Activated CD8-positive, alpha-beta memory T cell treated with anti-CD3 and anti-CD28 coated beads for 24 hours (primary cell): ENCODE measurements around the gene CLCN6.

ENCODE experiments used
- DNase-seq: peaks from one replicate; pipeline ENCODE4 v3.0.0-alpha.2; 2020

The CLCN6 gene, protein sequence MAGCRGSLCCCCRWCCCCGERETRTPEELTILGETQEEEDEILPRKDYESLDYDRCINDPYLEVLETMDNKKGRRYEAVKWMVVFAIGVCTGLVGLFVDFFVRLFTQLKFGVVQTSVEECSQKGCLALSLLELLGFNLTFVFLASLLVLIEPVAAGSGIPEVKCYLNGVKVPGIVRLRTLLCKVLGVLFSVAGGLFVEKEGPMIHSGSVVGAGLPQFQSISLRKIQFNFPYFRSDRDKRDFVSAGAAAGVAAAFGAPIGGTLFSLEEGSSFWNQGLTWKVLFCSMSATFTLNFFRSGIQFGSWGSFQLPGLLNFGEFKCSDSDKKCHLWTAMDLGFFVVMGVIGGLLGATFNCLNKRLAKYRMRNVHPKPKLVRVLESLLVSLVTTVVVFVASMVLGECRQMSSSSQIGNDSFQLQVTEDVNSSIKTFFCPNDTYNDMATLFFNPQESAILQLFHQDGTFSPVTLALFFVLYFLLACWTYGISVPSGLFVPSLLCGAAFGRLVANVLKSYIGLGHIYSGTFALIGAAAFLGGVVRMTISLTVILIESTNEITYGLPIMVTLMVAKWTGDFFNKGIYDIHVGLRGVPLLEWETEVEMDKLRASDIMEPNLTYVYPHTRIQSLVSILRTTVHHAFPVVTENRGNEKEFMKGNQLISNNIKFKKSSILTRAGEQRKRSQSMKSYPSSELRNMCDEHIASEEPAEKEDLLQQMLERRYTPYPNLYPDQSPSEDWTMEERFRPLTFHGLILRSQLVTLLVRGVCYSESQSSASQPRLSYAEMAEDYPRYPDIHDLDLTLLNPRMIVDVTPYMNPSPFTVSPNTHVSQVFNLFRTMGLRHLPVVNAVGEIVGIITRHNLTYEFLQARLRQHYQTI

DNA sequence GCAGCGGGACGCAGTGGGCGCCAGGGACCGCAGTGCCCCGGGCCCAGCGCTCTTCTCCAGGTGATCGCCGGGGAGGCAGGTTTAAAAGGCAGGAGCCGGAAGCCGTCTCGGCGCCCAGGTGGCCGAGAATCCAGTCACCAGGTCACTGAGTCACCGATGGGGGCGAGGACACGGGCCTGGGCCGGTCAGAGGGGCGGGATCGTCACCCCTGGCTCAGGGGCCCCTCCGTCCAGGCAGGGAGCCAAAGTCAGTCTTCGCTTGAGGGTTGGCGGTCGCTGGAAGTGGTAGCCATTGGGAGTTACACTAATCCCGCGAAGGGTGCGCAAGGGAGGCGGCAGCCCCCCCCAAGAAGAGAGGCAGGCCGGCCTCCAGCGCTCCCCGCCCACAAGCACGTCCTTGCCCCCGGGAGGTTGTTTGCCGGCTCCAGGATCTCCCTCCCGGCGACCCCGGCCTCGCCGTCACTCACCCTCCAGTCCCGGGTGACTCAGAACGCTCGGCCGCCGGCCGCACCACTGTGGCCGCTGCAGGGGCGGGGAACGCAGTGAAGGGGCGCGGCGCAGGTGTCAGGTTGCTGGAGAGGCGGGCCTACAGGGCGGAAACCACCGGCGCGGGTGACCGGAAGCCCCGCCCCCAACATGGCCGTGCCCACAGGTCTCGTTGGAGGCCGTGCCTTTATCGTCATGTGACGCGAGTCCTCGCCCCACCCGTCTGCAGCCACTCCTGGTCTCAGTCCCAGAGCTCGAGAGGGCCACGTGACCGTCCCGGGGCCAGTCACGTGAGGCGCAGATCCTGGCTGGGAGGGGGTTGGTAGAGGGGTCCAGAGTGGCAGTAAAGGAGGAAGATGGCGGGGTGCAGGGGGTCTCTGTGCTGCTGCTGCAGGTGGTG is at the start of gene CLCN6, which contains the start of gene MTHFR:
CLCN6 (plus strand) TSS at position 770 of the 885 bp plus-strand sequence; CDS start at position 842, 72 bp downstream.
MTHFR (minus strand) TSS at position 543 of the 885 bp plus-strand sequence. CDS start 2,848 bp downstream, outside the sequence.
- peak; percentile 98 for DNase-seq

DNA sequence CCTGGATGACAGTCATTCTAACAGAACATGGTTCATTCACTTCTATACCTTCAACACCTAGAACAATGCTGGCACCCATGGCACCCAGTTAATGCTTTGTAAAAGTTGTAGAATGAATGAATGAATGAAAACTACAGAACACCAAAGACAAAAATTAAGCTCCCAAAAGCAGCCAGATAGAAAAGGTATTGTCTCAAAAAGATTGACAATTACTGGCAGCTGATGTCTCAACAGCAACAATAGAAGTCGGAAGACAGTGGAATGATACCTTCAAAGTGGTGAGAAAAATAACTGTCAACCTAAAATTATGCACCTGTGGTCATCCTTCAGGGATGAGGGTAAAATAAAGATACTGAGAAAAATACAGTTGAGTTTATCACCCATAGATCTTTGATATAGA is 48.9 kb upstream of the CLCN6 start:
- DNase-seq: no peak

DNA sequence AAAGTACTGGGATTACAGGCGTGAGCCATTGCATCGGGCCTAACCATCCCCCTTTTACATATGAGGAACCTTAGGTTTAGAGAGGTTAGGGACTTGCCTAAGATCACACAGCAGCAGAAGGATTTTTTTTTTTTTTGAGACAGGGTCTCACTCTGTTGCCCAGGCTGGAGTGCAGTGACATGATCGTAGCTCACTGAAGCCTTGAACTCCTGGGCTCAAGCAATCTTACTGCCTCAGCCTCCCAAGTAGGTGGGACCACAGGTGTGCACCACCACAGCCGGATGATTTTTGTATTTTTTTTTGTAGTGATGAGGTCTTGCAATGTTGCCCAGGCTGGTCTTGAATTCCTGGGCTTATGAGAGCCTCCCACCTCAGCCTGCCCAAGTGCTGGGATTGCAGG is 46.2 kb upstream of the CLCN6 start:
- DNase-seq: no peak

DNA sequence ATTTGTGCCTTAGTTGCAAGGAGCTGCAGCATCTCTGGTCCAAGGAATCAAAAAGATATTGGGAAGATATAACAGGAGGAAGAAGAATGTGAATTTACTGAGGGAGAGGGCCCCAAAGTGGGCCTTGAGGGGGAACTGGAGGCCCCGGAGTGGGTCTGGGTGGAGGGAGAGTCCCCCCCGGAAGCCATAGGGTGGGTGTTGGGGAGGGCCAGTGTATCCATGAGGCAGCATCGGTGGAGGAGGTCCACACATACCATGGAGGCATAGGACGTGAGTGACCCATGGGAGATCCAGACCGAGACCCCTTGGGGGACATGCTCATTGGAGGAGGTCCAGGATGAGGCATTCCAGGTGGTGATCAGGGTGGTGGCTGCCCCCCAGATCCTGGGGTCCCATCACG is 44.7 kb upstream of the CLCN6 start:
- DNase-seq: no peak

DNA sequence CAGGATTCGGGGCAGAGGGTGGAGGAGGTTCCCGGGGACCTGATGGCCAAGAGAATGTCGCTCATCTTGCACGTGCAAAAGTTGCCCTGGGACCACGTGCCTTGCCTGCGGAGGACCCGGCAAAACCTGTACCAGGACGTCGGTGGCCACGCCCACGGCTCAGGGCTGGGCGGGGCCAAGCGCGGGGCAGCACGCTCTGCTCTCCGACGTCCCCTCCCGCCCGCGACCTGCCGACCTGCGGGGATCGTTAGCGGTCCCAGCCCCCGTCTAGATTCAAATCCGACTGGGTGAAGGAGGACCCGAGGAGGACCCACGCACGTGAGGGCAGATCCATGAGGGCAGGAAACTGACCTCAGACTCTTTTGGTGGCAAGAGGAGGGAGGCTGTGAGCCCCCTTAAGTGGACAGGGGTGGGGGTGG is 44.0 kb upstream of the CLCN6 start, which contains the start of gene C1orf167:
C1orf167 (plus strand) TSS at position 206 of the 419 bp plus-strand sequence. CDS start 2,208 bp downstream, outside the sequence.
- DNase-seq: peak; percentile 70

DNA sequence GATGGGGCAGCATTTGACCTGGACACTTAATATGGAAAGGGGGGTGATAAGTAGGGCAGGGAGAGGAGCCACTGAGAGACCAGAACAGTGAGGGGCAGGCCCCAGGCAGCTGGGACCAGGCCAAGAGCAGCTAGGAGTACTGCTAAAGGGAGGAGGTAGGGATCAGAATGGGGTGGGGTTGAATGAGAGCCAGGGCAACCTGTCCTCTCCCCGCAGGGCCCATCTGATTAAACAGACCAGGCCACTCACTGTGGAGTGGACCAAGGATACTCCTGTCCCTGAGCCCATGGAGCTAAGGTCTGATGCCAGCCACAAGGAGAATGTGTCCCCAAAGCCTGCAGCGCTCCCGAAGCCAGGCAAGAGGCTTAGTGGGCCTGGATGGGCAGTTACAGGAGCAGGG is 41.9 kb upstream of the CLCN6 start:
- DNase-seq: no peak

DNA sequence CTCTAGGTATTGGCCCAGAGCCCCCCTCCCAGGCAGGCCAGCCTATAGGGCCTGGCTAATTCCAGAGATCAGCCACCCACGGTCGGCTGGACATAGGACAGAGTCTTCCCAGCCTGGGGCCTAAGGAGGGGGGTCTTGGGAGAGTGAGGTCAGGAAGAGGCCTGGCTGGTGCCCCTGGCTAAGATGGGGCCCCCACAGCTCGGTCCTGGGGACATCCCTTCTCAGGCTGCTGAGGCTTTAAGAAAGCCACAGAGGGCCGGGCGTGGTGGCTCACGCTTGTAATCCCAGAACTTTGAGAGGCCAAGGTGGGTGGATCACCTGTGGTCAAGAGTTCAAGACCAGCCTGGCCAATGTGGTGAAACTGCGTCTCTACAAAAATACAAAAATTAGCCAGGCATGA is 41.5 kb upstream of the CLCN6 start:
- no peak for DNase-seq

DNA sequence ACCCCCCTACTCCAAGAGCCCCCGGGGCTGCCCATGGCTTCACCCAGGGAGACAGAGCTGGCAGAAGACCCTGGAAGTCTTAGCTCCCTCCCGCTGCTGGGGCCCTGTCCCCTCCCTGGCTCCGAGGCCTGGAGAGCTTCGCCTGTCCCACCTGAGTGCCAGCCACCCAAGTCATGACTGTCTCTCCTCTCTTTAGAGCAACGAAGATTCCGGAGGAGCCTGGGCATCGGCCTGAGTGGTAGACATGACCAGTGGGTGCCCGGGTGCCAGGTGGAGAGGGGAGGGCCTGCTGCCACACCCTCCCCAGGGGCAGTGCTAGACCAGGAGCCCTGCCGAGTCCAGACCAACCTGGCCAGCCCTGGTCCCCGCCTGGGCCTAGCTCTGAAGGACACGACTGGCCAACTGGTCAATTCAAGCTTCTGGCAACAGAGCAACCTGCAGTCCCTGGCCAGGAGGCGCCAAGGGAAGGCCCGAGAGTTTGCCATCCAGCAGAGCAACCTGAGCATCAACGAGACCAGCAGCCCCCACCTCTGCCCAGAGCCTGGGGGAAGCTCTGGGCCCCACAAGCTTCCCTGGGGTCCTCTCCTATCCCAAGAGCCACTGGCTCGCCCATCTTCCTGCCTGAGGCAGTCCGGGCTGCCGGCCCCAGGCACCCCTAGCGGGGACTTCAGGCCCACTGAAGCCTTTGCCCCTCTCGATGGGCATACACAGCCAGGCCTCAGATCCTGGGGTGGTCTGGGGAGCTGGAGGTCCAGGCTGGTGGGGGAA is 40.1 kb upstream of the CLCN6 start:
- no peak for DNase-seq

DNA sequence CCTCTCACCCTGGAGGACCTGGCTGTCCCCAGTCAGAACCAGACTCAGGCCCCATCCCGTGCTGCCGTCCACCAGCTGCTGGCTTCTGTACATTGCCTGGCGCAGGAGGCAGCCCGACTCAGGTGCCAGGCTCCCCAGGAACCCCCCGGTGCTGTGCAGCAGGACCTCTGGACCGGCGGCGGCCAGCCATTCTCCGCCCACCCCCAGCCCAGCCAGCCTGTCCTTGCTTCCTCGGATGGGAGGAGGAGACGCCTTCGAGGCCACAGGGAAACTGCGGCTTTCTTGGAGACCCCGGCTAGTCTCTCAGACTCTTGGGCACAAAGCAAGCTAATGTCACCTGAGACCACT is 39.6 kb upstream of the CLCN6 start:
- no peak for DNase-seq

DNA sequence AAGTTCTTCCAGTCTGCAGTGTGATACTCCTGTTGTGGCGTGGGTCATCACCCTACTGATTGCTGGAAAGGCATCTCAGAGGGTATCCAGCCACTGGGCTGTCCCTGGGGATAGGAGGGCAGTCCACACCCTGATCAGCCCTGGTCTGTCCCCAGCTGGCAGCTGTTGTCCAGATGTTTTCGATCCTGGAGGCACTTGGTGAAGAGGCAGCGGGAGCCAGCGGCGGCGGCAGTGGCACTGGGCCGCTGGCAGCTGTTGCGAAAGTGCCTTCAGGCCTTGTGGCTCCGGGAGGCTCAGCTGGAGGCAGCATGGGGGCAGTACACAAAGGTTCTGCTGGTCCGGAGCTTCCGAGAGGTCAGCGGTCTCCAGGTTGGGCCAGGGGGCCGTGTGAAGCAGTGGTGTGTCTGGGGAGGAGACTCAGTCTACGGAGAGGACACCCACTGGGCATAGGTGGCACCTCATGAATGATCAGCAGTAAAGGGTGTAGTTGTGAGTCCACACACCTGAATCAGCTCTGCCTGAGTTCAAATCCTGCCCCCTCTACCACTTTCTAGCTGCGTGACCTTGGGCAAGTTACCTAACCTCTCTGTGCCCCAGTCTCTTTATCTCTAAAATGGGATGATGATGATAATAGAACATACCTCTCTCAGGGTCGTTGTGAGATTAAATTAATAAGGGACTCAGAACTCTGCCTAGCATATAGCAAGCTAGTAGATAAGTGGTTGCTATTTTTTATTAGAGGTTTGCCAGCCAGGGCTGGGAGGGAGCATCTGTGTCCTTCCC is 37.9 kb upstream of the CLCN6 start:
- DNase-seq: no peak

DNA sequence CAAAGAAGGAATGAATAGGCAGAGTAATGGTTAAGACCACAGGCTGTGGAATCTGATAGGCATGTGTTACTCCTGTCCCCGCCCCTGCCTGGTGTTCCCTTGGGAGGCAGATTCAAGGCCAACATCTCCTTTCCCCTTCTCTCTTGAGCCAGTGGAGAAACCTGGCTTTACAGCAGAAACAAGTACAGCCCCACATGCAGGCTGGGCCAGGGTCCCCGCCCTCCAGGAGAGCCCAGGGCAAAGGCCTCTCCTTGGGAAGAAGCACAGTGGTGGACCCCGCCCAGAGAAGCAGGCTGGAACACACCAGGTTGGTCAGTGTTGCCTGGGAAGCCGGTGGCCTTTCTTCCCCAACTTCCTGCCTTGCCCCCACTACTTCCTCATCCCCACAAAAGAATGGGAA is 37.2 kb upstream of the CLCN6 start:
- DNase-seq: no peak

DNA sequence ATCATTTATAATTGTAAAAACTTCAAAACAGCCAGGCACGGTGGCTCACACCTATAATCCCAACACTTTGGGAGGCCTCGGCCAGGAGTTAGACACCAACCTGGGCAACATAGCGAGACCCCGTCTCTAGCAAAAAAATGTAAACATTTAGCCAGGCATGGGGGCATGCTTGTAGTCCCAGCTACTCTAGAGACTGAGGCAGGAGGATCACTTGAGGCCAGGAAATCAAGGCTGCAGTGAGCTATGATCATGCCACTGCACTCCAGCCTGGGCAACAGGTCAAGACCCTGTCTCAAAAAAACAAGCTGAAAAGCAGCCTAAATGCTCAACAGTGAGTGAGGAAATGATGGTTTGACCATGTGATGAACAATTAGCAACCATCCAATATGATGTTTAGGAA is 36.7 kb upstream of the CLCN6 start:
- no peak for DNase-seq

DNA sequence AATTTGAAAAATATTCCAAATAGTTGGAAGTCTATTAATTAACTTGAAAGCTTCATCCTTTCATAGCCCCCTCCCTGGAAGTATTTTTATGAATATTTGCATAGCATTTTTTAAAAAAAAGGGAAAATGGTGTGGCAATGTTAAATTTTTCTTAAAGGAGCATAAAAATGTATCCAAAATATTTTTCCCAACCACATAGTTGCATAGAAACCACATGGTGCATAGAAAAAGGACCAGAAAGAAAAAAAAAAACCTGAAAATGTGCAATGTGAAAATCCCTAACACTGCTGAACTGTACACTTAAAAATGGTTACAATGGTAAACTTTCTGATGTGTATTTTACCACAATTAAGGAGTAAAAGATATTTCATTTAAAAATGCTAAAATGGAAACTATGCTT is 36.0 kb upstream of the CLCN6 start:
- DNase-seq: no peak

DNA sequence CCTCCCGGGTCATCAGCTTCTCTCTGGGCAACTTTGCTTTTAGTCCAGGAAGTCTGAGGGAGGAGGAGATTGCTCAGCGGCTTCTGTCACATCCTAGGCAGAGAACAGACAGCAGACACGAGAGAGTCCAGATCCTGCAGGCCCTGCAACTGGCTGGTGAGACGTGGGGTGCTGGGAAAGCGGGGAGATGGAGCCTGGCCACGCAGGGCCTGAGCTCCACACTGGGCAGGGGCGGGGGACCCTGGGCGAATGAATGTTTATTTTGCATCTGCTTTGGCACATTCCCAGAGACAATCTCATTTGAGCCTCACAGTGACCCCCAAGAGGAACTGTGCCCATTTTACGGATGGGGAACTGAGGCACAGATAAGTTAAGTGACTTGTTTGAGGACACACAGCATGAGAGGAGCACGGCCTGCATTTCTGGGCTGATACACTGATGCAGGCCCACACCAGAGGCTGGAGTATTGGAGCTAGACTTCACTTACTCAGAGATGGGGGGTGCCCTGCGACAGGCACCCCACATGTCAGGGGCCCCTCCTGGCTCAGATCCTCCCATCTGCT is 34.4 kb upstream of the CLCN6 start:
- no peak for DNase-seq

DNA sequence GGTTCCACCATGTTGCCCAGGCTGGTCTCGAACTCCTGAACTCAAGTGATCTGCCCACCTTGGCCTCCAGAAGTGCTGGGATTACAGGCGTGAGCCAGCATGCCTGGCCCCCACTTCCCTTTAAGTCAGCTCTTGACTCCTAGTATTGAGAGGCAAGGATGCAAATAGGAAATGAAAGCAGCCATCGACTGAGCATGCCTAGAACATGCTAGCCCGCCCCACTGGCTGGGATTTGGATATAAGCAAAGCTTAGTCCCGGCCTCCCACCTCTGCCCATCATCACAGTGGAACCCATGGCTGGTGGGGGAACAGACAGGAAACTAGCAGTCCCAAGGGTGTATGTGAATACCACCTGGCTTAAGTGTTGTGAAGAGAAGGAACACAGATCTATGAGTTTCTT is 33.5 kb upstream of the CLCN6 start:
- DNase-seq: no peak

DNA sequence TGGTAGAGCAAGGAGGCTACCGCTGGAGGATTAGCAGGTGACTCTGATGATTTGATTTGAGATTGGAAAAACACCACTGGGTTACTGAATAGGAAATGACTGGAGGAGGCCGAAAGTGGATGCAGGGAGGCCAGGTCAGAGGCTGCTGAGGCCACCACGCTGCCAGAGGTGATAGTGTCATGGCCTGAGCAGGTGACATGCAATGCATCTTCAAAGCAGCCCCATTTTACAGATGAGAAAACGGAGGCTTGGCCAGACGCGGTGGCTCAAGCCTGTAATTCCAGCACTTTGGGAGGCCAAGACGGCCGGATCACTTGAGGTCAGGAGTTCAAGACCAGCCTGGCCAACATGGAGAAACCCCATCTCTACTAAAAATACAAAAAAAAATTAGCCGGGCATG is 31.2 kb upstream of the CLCN6 start:
- no peak for DNase-seq

DNA sequence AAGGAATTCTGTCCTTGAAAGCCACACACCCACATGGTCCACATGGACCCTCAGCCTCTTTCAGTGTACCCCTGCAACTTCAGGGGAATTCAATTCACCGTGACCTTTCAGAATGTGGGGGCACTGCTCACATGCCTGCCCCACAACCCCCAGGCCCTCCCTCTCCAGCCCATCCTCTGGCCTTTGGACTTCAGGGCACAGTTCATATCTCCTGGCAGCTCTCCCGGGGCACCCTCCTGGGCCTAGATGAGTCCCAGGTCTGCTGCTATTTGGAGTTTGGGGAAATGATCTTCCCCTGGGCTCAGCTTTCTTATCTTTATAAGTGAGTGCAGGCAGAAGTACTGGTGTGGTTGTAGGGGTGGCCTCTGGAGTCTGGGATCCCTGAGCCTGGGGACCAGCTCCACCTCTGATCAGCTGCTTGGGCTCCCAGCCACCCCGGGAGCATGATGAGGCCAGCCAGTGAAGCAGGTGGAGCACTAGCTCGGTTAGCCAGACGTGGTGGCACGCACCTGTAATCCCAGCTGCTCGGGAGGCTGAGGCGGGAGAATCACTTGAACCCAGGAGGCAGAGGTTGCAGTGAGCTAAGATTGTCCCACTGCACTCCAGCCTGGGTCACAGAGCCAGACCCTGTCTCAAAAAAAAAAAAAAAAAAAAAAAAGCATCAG is 28.2 kb upstream of the CLCN6 start:
- no peak for DNase-seq

DNA sequence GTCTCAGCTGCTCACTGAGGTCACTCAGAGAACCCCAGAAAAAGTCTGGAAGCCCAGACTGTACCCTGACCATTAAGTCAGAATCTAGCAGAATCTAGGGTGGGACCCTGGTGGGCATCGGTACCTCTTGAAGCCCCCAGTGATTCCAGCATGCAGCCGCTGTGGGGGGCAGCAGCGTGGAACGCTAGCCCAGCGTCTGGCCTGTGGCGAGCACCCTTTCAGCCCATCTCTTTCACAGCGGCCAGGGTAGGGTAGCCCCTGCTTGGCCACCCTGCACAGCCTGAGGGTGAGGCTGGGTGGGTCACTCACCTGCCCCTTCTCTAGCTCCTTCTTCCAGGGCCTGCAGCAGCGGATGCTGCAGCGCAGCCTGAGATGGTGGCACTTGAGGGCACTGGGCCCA is 27.7 kb upstream of the CLCN6 start:
- DNase-seq: no peak

DNA sequence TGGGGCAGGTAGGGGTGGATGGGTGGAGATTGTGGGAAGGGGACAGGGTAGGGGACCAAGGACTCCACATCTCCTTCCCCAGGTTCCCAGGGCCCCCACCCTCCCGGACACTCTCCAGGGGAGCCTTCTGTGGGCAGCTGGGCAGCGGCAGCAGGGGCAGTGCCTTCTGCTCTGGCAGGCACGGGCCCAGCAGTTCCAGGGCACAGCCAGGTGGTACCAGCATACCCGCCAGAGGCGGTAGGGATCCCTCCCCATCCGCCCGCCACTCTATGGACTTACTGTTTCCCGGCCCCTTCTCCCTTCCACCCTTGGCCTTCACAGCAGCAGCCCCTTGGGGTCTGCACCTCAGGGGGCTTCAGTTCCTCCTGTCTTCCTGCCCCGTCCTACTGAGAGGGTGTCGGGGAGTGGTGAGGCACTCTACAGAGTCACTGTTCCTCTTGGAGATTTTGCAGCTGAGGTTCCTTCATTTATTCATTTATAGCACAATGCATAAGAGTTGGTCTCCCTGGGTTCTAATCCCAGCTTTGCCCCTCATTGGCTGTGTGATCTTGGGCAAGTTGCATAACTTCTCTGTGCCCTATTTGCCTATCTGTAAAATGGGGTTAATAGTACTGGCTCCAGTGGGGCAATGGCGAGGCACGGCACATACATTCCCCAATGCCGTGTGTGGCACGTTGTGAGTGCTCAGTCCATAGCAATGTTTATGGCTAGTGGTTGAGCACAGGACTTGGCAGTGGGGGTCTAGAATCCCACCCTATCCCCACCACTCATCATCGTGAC is 27.0 kb upstream of the CLCN6 start:
- DNase-seq: no peak
